HG03575 (cell line): ENCODE results near the gene SCAMP5.

Experiments used
- ATAC-seq: cut with Tn5 transposase; IDR thresholded peaks from one replicate; pipeline ENCODE4 v1.9.1; 2021; ENCODE audit not compliant: unreplicated experiment, insufficient number of reproducible peaks, low FRiP score; ENCODE audit errors: extremely low read depth

SCAMP5 gene

DNA sequence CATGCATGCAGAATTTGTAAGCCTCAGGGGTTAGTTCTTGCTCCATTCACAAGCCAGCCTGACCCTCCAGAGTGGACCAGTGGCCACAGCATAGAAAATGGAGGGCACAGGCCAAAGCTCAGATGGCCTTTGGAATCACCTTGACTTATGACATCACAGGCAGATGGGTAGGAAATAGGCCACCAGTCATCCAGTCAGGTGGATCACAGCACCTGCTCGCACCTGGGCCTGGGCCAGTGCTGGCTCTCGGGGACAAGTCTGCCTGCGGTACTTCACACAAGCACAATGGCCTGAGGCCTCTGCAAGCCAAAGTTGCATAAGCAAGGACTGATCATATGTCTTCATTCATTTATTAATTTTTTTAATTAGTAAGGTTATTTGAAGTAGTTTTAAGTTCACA, 67.3 kb downstream of the SCAMP5 start:
- no peak for ATAC-seq

DNA sequence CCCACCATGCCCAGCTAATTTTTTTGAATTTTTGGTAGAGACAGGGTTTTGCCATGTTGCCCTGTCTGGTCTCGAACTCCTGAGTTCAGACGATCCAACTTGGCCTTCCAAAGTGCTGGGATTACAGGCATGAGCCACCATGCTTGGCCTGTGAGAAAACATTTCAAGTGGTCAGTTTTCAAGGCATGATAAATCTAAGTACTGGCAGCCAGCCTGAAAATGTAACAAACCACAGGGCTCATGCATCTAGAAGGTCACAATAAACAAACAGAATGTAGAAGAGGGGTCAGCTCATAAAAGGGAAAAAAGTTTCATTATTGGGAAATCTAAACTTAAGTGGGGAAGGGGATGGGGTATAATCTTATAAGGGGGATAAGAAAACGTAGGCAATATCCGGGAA, 68.0 kb downstream of the SCAMP5 start:
- no peak for ATAC-seq

DNA sequence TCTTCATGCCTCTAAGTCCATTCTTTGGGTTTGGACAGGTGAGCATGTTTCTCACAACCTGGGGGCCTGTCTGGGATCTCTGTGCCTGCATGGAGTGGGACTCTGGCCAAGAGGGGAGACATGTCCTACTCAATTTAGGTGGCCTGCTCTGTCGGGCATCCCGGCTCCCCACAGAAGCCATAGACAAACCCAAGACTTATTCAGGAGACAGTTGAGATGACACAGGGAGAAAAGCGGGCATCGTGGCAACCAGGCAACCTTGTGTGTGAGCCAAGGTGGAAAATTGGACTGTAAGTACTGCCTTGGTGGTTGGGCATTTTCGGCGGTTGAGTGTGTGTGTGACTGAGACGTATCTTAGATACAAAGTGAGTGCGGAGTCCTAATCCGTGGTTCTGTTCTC, 68.5 kb downstream of the SCAMP5 start:
- no peak for ATAC-seq

DNA sequence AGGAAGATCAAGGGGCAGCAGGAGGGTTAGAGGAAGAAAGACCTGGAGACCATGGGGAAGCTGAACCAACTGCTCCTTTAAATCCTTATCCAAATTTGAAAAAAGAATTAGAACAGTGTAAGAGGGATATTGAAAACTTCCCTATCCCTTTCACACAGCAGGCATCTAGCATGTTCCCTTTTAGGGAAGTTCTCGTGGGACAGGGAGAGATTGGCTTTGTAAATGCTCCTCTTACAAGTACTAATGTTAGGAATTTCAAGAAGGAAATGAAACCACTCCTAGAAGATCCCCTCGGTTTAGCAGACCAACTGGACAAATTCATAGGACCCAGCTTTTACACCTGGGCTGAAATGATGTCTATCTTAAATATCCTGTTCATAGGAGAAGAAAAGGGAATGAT, 69.5 kb downstream of the SCAMP5 start:
- ATAC-seq: no peak

DNA sequence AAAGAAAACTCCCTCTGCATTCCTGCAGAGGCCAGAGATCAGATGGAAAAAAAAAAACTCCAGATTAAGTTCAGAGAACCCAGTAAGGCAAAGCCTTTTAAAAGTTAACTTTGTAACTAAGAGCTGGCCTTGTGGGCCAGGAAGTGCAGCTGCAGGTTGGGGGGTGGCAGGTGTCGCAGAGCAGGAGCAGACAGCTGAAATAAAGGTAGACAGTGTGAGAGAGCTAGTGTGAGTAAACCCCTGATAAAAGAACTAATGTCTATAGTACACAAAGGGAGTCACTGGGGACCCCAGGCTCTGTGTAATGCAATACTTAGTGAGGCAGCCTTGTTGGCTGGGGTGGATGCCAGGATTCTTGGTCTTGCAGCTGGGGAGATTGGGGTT, 70.1 kb downstream of the SCAMP5 start:
- ATAC-seq: no peak

DNA sequence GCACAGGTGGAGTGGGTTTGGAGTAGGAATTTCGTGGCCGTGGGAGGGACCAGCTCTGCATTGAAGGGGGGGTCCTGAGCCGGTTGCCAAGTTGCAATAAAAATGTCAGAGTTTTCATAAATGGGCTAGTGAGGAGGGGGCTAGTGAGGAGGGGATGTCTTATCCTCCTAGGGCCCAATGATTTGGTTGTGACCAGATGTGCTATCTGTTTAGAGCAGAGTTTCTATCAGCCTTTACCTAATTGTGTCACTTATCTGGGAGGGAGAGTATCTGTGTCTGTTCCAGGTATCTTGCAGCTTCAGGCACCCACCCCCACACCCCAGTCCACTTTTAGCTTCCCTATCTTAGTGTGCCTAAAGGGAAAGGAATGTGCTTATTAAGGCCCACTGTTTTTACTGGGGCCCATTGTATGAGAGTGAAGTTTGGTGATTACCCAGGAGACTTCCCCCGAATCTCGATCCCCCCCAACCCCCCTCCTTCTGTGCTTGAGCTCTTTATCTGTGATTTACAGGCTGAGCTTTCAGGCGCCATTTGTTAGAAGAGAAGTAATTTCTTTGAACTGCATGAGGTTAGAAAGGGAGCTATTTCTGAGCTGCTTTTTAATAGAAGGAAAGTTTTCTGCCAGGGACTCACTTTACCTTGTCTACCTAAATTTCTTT, 70.6 kb downstream of the SCAMP5 start:
- ATAC-seq: no peak

DNA sequence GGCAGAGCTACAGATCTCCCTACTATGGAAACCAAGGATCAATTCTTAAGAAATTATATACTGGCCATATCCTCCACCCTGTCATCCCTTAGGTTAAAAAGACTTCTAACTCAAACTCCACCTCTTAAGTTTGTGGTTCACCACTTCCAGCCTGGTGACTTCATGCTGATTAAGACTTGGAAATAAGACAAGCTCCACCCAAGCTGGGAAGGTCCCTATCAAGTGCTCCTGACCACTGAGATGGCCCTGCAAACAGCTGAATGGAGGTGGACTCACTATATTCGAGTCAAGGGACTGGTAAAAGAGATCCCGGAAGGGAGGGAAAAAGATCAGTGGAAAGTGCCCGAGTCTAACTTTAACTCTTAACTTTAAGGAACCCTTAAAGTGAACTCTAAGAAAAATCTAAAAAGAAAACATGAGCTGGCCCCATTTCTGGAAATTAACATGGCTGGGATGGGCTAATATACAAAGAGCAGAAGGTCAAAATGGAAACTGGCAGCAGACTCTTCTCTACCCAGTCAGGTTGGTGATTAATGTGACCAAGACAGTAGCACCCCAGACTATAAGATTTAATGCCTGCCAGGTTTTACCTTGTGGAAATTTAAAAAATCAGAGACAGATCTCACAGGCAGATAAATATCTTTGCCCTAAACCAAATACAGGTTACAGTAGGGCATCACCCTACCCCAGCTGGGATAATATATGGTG, 71.9 kb downstream of the SCAMP5 start:
- ATAC-seq: no peak

DNA sequence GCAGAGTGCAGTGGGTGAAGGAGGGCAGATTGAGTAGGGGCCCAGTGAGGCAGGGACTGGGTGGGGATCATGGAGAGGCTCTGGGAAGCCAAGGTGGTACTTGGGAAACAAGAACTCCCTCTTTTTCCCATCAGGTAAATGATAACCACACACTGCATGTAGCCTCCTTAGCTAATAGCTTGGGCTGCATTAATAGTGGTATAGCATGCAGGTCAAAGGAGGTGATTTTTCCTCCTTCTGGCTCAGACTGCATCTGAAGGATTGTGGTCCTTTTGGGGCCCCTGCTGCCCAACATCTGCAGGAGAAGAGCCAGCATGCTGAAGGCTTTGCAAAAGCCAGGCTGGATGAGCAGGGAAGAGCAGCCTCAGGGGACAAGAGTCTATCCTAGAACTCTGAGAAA, 73.4 kb downstream of the SCAMP5 start:
- no peak for ATAC-seq

DNA sequence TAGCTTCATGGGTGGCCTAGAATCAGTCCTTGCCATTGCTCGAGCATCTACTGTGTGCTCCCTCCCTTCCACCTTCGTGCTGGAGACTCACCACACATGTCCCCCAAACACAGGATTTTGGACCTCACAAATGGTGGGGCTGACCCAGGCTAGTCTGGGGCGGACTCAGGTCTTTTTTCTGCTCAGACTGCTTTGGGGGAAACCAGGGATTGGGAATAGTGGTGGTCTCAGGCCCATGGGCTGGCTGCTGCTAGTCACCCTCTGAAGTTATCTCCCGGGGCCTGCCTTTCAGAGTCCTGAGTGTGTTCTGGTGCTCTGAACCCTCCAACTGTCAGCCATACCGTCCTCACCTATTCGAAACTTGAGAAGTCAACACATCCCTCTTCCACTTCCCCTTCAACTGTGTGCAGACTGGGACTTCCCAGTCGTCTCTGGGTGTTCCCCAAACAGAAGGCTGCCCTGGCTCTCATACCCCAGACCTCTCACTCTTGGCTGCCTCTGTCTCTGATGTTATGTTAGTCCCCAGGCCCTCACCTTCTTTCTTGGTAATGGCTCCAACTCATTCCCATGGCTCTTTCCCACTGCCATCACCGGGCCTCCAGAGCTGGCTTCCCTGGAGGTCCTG, 74.0 kb downstream of the SCAMP5 start:
- no peak for ATAC-seq

DNA sequence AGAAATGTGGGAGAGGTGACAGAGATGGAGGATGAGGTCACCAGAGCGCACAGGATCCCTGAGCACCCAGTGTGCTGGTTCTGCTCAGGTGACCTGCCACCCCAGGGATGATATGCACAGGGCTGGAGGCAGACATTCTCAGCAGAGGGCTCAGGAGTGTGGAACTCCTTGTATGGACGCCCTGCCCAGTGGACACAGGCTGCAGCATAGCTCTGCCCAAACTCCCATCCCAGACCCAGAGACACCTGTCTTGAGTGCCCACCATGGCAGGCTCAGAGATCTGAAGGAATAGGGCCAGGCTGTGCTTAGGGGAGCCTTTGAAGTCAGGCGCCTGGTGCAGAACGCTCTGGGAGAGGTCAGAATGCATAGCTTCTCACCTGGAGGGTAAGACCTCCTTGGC, 75.3 kb downstream of the SCAMP5 start:
- ATAC-seq: no peak
